OCI-LY3 (cell line): ENCODE data around the gene SCUBE1.

Experiments
- EZH2phosphoT487 ChIP-seq: fragments of 200-600 bp; shearing (Covaris generic); IDR thresholded peaks from 2 replicates; pipeline ENCODE4 v1.6.1; 2018; ENCODE audit warnings: antibody characterized with exemption, mixed run types, low read depth
- TF ChIP-seq, protein P1 (sequence below): fragments of 200-600, 300-600 bp; sonication (generic); IDR thresholded peaks from 2 replicates; pipeline ENCODE4 v1.5.1; 2014; ENCODE audit warnings: antibody characterized with exemption, low read length, low read depth

DNA sequence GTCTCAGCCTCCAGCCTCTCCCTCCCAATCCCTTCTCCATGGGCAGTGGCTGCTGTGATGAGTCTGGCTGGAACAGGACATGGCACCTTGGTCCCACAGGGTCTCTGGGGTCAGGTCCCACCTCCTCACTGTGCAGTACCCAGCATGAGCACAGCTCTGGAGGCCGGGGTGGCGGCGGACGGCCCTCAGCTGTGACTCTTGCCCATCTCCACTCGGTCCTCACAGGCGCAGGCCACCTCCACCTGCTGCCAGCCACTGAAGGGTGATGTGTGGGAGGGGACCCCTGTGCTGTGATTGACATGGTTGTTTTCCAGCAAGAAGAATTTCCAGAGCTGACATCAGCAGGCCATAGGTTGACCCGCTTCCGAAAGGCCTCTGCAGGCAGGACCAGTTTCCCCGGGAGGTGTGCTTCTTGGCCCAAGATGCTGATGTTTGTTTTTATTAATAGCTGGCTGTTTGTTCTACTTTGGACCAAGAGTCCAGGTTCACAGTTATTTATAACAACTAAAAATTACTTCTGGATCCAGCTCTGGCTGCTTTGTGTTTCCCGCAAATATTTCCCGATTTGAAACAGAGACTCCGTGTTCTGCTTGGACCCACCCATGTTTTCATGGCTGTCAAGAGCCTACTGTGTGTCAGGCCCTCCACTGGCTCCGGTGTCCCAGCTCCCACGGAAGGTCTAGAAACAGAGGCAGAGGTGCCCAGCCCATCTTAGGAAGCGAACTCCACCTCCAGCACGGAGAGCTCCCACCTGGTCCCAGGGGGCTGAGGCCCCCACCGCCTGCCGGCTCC lies 45.7 kb downstream of the SCUBE1 start:
- TF ChIP-seq, protein P1, sequence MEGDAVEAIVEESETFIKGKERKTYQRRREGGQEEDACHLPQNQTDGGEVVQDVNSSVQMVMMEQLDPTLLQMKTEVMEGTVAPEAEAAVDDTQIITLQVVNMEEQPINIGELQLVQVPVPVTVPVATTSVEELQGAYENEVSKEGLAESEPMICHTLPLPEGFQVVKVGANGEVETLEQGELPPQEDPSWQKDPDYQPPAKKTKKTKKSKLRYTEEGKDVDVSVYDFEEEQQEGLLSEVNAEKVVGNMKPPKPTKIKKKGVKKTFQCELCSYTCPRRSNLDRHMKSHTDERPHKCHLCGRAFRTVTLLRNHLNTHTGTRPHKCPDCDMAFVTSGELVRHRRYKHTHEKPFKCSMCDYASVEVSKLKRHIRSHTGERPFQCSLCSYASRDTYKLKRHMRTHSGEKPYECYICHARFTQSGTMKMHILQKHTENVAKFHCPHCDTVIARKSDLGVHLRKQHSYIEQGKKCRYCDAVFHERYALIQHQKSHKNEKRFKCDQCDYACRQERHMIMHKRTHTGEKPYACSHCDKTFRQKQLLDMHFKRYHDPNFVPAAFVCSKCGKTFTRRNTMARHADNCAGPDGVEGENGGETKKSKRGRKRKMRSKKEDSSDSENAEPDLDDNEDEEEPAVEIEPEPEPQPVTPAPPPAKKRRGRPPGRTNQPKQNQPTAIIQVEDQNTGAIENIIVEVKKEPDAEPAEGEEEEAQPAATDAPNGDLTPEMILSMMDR, result no peak
- TF ChIP-seq EZH2phosphoT487, result no peak
